Measurements from ENCODE around the gene GPR39. TPM values are rescaled to one million over a fixed set of nuclear protein-coding genes. Genes with fewer than 3 reads are reported as not detected.

The GPR39 gene
- polyA plus RNA-seq, 2 of the 4 experiments (the other 2 are of a cell fraction) = 11.3 to 11.8 TPM

DNA sequence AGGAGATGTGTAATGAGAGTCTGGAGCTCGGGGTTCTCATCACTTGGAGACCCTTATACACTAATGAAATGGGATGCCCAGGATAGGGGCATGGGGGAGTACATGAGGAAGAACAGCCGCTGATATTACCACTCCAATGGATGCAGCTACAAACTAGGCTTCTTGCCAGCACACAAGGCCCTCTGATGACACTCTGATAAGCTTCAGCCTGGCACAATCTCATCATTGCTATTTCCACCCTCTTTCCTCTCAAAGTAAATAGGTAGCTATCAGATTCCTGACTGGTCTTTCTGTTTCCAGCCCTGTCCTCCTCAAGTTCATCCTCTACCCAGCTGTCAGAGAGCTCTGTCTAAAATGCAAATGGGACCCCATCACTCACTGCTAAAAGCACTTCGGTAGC, 103.0 kb downstream of the GPR39 start:
- Histone ChIP-seq H3K27ac (no peak overlapping the region), H3K4me1 (peaks cover 19% of the 10 kb centered on the region), H3K4me2 (no peak overlapping the region), H3K9me3 (no peaks in the 10 kb centered on the region), H3K4me3 (no peak overlapping the region)
- CTCF ChIA-PET = interaction anchor here (1.7 kb wide), 1 partner anchor 28 kb away, joined by 6 read pairs; no protein-coding TSS in a partner anchor
- WGBS (ENCODE audit: missing lambda C conversion rate) = 60% methylated on average over 3 of the region's 3 CpGs
- TF ChIP-seq CBX8 (IDR thresholded peaks at IDR 0.05) (no peak), CHD4 (IDR thresholded peaks at IDR 0.05; ENCODE audit: borderline replicate concordance) (no peak), HOXB5 (CRISPR knock-in tag; IDR thresholded peaks at IDR 0.05) (no peak), ZC3H11A (IDR thresholded peaks at IDR 0.05) (no peak), CHD2 (IDR thresholded peaks at IDR 0.05; ENCODE audit: low read length, partially characterized antibody) (no peak), ZSCAN20 (CRISPR knock-in tag; IDR thresholded peaks at IDR 0.05) (no peak), NR3C1 (IDR thresholded peaks at IDR 0.05) (no peak), CBX2 (IDR thresholded peaks at IDR 0.05; ENCODE audit: borderline replicate concordance, low read depth) (no peak), KDM1A (IDR thresholded peaks at IDR 0.05; ENCODE audit: low read depth) (no peak), SREBF2 (IDR thresholded peaks at IDR 0.05) (no peak), RNF2 (IDR thresholded peaks at IDR 0.05; ENCODE audit: borderline replicate concordance, low read depth) (no peak), ESRRA (IDR thresholded peaks at IDR 0.05; ENCODE audit: borderline replicate concordance, low read length) (no peak), BHLHE40 (IDR thresholded peaks at IDR 0.05; ENCODE audit: low read depth, low read length) (no peak), FOXS1 (CRISPR knock-in tag; IDR thresholded peaks at IDR 0.05) (no peak), JUN (IDR thresholded peaks at IDR 0.05) (no peak), FOSB (CRISPR knock-in tag; IDR thresholded peaks at IDR 0.05) (no peak), EHMT2 (IDR thresholded peaks at IDR 0.05; ENCODE audit: low read depth) (no peak), EP300 (IDR thresholded peaks at IDR 0.05) (no peak)
- TF ChIP-seq, protein P1, sequence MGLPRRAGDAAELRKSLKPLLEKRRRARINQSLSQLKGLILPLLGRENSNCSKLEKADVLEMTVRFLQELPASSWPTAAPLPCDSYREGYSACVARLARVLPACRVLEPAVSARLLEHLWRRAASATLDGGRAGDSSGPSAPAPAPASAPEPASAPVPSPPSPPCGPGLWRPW (IDR thresholded peaks at IDR 0.05) = no peak
- ATAC-seq (no peak), DNase-seq (ENCODE audit: low read depth in 1 of 2, low spot score in 1 of 2) (no peak), FAIRE-seq (no peak)
- POLR2A ChIA-PET = no interaction called here

DNA sequence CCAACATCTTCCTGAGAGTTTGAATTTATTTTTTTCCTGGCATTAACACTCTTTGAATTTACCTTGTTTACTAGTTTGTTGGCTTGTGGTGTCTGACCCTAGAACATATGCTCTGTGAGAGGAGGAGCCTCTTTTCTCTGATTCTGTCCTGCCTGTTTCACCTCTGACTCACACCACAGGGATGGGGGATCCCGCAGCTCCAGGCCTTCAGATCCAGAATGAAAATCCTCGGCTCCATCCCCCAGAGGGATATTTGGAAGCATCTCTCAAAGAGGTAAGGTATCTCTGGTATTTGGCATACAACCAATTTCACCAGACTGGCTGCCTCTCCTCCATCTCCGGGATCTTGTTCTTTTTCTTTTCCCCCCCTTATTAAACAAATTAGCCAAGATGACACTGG, 104.7 kb downstream of the GPR39 start:
- CTCF ChIA-PET = interaction anchor here (1.4 kb wide), 1 partner anchor 26 kb away, joined by 4 read pairs; no protein-coding TSS in a partner anchor
- FAIRE-seq (no peak), DNase-seq (ENCODE audit: low read depth in 1 of 2, low spot score in 1 of 2) (no peak)

DNA sequence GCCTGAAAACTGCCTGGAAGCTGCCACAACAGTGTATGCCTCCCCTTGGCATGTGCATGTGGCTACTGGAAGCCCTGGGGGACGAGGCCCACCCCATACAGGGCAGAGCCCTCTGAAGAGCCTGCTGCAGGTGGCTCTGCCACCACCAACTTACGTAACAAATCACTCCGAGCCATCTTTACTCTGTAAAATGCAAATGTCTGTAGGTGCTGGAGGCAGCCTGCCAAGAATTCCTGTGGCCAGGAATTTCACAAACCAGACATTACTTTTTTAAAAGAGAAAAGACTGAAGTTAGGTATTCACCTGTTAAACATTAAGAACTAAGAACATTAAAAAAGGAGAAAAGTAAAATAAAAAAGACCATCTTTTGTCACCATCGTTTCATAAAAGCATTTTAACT, 106.3 kb downstream of the GPR39 start:
- H3K9me3 ChIP-seq = no peaks in the 10 kb centered on the region
- CTCF ChIA-PET = interaction anchor here (0.8 kb wide), 1 partner anchor 8 kb away, joined by 3 read pairs; no protein-coding TSS in a partner anchor
- no peak for FAIRE-seq
- H3K4me1 ChIP-seq = peaks cover 12% of the 10 kb centered on the region; the same call in 1 of the 3 replicates
- DNase-seq (ENCODE audit: low read depth in 1 of 2, low spot score in 1 of 2) = no peak
- H3K27ac ChIP-seq = no peak overlapping the region
- no peak overlapping the region for H3K4me3 ChIP-seq
- ATAC-seq = no peak
- POLR2A ChIA-PET = no interaction called here
- no peak overlapping the region for H3K4me2 ChIP-seq
- WGBS (ENCODE audit: missing lambda C conversion rate) = 85% methylated on average over 4 of the region's 4 CpGs
- TF ChIP-seq TFCP2L1 (CRISPR knock-in tag; IDR thresholded peaks at IDR 0.05) = no peak
- TF ChIP-seq ZSCAN20 (CRISPR knock-in tag; IDR thresholded peaks at IDR 0.05) = no peak
- TF ChIP-seq ZFP36 (IDR thresholded peaks at IDR 0.05; ENCODE audit: borderline replicate concordance, partially characterized antibody) = no peak
- no peak for TF ChIP-seq FOXS1 (CRISPR knock-in tag; IDR thresholded peaks at IDR 0.05)
- TF ChIP-seq KDM1A (IDR thresholded peaks at IDR 0.05; ENCODE audit: low read depth) = no peak
- TF ChIP-seq NFE2L2 (conservative IDR thresholded peaks at IDR 0.05; ENCODE audit: low read length) = no peak
- no peak for TF ChIP-seq RFX5 (IDR thresholded peaks at IDR 0.05)
- TF ChIP-seq, protein P2, sequence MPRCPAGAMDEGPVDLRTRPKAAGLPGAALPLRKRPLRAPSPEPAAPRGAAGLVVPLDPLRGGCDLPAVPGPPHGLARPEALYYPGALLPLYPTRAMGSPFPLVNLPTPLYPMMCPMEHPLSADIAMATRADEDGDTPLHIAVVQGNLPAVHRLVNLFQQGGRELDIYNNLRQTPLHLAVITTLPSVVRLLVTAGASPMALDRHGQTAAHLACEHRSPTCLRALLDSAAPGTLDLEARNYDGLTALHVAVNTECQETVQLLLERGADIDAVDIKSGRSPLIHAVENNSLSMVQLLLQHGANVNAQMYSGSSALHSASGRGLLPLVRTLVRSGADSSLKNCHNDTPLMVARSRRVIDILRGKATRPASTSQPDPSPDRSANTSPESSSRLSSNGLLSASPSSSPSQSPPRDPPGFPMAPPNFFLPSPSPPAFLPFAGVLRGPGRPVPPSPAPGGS (IDR thresholded peaks at IDR 0.05) = no peak
- no peak for TF ChIP-seq EP300 (IDR thresholded peaks at IDR 0.05)
- TF ChIP-seq, protein P3, sequence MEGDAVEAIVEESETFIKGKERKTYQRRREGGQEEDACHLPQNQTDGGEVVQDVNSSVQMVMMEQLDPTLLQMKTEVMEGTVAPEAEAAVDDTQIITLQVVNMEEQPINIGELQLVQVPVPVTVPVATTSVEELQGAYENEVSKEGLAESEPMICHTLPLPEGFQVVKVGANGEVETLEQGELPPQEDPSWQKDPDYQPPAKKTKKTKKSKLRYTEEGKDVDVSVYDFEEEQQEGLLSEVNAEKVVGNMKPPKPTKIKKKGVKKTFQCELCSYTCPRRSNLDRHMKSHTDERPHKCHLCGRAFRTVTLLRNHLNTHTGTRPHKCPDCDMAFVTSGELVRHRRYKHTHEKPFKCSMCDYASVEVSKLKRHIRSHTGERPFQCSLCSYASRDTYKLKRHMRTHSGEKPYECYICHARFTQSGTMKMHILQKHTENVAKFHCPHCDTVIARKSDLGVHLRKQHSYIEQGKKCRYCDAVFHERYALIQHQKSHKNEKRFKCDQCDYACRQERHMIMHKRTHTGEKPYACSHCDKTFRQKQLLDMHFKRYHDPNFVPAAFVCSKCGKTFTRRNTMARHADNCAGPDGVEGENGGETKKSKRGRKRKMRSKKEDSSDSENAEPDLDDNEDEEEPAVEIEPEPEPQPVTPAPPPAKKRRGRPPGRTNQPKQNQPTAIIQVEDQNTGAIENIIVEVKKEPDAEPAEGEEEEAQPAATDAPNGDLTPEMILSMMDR (IDR thresholded peaks at IDR 0.05) = no peak
- no peak for TF ChIP-seq CEBPB (IDR thresholded peaks at IDR 0.05)

More for the DNA sequence above, 104.7 kb downstream of the GPR39 start:
- Histone ChIP-seq H3K27ac (no peak overlapping the region), H3K4me2 (no peak overlapping the region), H3K4me1 (peaks cover 19% of the 10 kb centered on the region), H3K9me3 (no peaks in the 10 kb centered on the region), H3K4me3 (no peak overlapping the region)
- ATAC-seq = no peak
- POLR2A ChIA-PET = no interaction called here
- TF ChIP-seq, protein P4, sequence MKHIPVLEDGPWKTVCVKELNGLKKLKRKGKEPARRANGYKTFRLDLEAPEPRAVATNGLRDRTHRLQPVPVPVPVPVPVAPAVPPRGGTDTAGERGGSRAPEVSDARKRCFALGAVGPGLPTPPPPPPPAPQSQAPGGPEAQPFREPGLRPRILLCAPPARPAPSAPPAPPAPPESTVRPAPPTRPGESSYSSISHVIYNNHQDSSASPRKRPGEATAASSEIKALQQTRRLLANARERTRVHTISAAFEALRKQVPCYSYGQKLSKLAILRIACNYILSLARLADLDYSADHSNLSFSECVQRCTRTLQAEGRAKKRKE (CRISPR knock-in tag; IDR thresholded peaks at IDR 0.05; ENCODE audit: low read depth) = no peak
- TF ChIP-seq, protein P1 (IDR thresholded peaks at IDR 0.05) = no peak
- no peak for TF ChIP-seq RARB (CRISPR knock-in tag; IDR thresholded peaks at IDR 0.05)
- TF ChIP-seq, protein P5, sequence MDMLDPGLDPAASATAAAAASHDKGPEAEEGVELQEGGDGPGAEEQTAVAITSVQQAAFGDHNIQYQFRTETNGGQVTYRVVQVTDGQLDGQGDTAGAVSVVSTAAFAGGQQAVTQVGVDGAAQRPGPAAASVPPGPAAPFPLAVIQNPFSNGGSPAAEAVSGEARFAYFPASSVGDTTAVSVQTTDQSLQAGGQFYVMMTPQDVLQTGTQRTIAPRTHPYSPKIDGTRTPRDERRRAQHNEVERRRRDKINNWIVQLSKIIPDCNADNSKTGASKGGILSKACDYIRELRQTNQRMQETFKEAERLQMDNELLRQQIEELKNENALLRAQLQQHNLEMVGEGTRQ (IDR thresholded peaks at IDR 0.05) = no peak
- TF ChIP-seq SREBF2 (IDR thresholded peaks at IDR 0.05) = no peak
- WGBS (ENCODE audit: missing lambda C conversion rate) = 63% methylated on average over 3 of the region's 3 CpGs

All from A549 (cell line).